Esophagus squamous epithelium (tissue), 4 donors: ENCODE data around the gene IKZF1.

Source experiments
- POLR2A ChIP-seq, 4 donors: fragments of 450-650 bp; IDR thresholded peaks; one replicate each; pipeline ENCODE4 v1.6.1; 2017; ENCODE audit warnings: antibody characterized with exemption in 4 of 4, mild to moderate bottlenecking in 4 of 4, moderate library complexity in 3 of 4
- TF ChIP-seq, protein P1 (sequence below), 6 experiments: fragments of 450-650 bp in 4 of 6; fragments of 200-600 bp in 2 of 6; sonication (generic) in 2 of 6; IDR thresholded peaks; one replicate each; pipeline ENCODE4 v1.5.1; 2016 to 2019; ENCODE audit warnings: antibody characterized with exemption in 6 of 6, mild to moderate bottlenecking in 4 of 6, moderate library complexity in 4 of 6

DNA sequence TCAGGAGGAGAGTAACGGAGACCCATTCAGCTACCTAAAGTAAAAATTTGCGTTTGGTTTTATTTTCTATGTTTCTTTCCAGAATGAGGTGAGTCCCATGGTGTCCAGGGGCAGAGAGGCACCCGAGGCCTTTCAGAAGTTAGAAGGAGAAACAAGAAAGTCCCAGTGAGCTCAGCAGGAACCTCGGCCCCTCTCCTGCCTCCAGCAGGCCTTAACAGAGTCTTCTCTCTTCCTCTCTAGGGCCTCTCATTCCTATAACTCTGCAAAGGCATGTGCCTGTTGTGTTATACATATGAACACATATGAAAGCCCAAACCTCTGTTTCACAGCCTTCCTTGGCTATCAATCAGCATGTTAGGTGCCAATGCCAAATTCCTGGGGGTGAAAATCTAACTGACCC lies 20.8 kb upstream of the IKZF1 start:
- TF ChIP-seq POLR2A (IDR thresholded peaks at IDR 0.05) = no peak
- TF ChIP-seq, protein P1, sequence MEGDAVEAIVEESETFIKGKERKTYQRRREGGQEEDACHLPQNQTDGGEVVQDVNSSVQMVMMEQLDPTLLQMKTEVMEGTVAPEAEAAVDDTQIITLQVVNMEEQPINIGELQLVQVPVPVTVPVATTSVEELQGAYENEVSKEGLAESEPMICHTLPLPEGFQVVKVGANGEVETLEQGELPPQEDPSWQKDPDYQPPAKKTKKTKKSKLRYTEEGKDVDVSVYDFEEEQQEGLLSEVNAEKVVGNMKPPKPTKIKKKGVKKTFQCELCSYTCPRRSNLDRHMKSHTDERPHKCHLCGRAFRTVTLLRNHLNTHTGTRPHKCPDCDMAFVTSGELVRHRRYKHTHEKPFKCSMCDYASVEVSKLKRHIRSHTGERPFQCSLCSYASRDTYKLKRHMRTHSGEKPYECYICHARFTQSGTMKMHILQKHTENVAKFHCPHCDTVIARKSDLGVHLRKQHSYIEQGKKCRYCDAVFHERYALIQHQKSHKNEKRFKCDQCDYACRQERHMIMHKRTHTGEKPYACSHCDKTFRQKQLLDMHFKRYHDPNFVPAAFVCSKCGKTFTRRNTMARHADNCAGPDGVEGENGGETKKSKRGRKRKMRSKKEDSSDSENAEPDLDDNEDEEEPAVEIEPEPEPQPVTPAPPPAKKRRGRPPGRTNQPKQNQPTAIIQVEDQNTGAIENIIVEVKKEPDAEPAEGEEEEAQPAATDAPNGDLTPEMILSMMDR (IDR thresholded peaks at IDR 0.05) = no peak
